HG03469 (cell line): ENCODE measurements around the gene GTF3C2.
"Not testable (repeated sequence)": the region's sequence is repeated elsewhere in the genome, so short reads cannot be mapped to it uniquely, and the experiment has no call there.

Source experiments
- ATAC-seq: cut with Tn5 transposase; IDR thresholded peaks from one replicate; pipeline ENCODE4 v1.9.1; 2021; ENCODE audit warnings: mild to moderate bottlenecking, moderate library complexity, moderate number of reproducible peaks; ENCODE audit not compliant: unreplicated experiment

Gene GTF3C2

GRCh38 chr2:27303093-27304025 is 53.2 kb downstream of the GTF3C2 start:
- no peak for ATAC-seq

- not testable (repeated sequence) for ATAC-seq
Observed at GRCh38 chr2:27300606-27301005, 56.0 kb downstream of the GTF3C2 start.

- no peak for ATAC-seq
Observed at GRCh38 chr2:27298391-27299080, 58.0 kb downstream of the GTF3C2 start.

GRCh38 chr2:27297195-27297594 is 59.4 kb downstream of the GTF3C2 start:
- ATAC-seq: no peak

- ATAC-seq: no peak
Observed at GRCh38 chr2:27296481-27296880, 60.1 kb downstream of the GTF3C2 start.

GRCh38 chr2:27294928-27295327 is 61.6 kb downstream of the GTF3C2 start:
- ATAC-seq: no peak

GRCh38 chr2:27291865-27292264 is 64.7 kb downstream of the GTF3C2 start:
- no peak for ATAC-seq

GRCh38 chr2:27290549-27290948 is 66.0 kb downstream of the GTF3C2 start:
- ATAC-seq: no peak

GRCh38 chr2:27288610-27289009 is 68.0 kb downstream of the GTF3C2 start:
- ATAC-seq: no peak

- ATAC-seq: no peak
Observed at GRCh38 chr2:27285481-27285880, 71.1 kb downstream of the GTF3C2 start.

GRCh38 chr2:27284996-27285395 is 71.6 kb downstream of the GTF3C2 start:
- no peak for ATAC-seq

GRCh38 chr2:27282892-27283291 is 73.7 kb downstream of the GTF3C2 start:
- no peak for ATAC-seq

- no peak for ATAC-seq
Observed at GRCh38 chr2:27281855-27282559, 74.6 kb downstream of the GTF3C2 start, which contains the start of gene TRIM54. TSS of gene TRIM54 (plus strand) at chr2:27282429. CDS start at chr2:27282732, 303 bp downstream.

- ATAC-seq: no peak
Observed at GRCh38 chr2:27281442-27281841, 75.1 kb downstream of the GTF3C2 start.

- ATAC-seq: no peak
Observed at GRCh38 chr2:27280826-27281225, 75.7 kb downstream of the GTF3C2 start.

- no peak for ATAC-seq
Observed at GRCh38 chr2:27278010-27278409, 78.6 kb downstream of the GTF3C2 start.
